IMR-90 (cell line): ENCODE results near the gene SNRNP70. TPM values are rescaled to one million over a fixed set of nuclear protein-coding genes. Genes with fewer than 3 reads are reported as not detected.

Experiments
- CHD1 ChIP-seq: IDR thresholded peaks from 2 replicates; pipeline ENCODE4 v1.6.1; 2012; ENCODE audit warnings: low read depth, low read length, improper control_type of control experiment
- MAFK ChIP-seq: IDR thresholded peaks from 2 replicates; pipeline ENCODE4 v1.6.1; 2012; ENCODE audit warnings: low read depth, low read length, improper control_type of control experiment
- MAZ ChIP-seq: IDR thresholded peaks from 2 replicates; pipeline ENCODE4 v1.6.1; 2012; ENCODE audit warnings: low read depth, mild to moderate bottlenecking, low read length, improper control_type of control experiment, moderate library complexity, borderline replicate concordance
- POLR2A ChIP-seq: IDR thresholded peaks from 2 replicates; pipeline ENCODE4 v1.6.1; 2012; ENCODE audit warnings: mild to moderate bottlenecking, low read depth, low read length
- RAD21 ChIP-seq: IDR thresholded peaks from 2 replicates; pipeline ENCODE4 v1.6.1; 2012; ENCODE audit warnings: low read length, improper control_type of control experiment
- polyA plus RNA-seq, 3 experiments: library from polyadenylated mRNA; depleted of rRNA; stranded (reverse); fragments of >200 nt; gene quantifications; 2 replicates each; pipeline ENCODE4 v1.2.3, GENCODE V29; 2012; ENCODE audit warnings: low replicate concordance in 1 of 3
- total RNA-seq: library from RNA; depleted of rRNA; stranded (reverse); fragments of >200 nt; gene quantifications from 2 replicates; pipeline ENCODE4 v1.2.3, GENCODE V29; 2012
- TF ChIP-seq, protein P1 (sequence below): fragments of 150-350 bp; IDR thresholded peaks from 2 replicates; pipeline ENCODE4 v1.6.1; 2017; ENCODE audit warnings: mild to moderate bottlenecking, antibody characterized with exemption, low read length, low read depth

The SNRNP70 gene
- total and polyA plus RNA-seq, 2 of the 4 experiments (the other 2 are of a cell fraction): 72.8 to 200 TPM

- TF ChIP-seq MAZ: no peak
- TF ChIP-seq, protein P1, sequence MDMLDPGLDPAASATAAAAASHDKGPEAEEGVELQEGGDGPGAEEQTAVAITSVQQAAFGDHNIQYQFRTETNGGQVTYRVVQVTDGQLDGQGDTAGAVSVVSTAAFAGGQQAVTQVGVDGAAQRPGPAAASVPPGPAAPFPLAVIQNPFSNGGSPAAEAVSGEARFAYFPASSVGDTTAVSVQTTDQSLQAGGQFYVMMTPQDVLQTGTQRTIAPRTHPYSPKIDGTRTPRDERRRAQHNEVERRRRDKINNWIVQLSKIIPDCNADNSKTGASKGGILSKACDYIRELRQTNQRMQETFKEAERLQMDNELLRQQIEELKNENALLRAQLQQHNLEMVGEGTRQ: no peak
- TF ChIP-seq CHD1: no peak
- TF ChIP-seq POLR2A: no peak
- no peak for TF ChIP-seq RAD21
- no peak for TF ChIP-seq MAFK
Observed at GRCh38 chr19:49155820-49156346, 70.6 kb downstream of the SNRNP70 start (continued).
